GM19328 (cell line): Measurements from ENCODE around the gene ZBTB42.

Source experiments
- ATAC-seq: cut with Tn5 transposase; IDR thresholded peaks from one replicate; pipeline ENCODE4 v1.9.1; 2021; ENCODE audit warnings: mild to moderate bottlenecking, moderate library complexity; ENCODE audit not compliant: unreplicated experiment

The ZBTB42 gene

DNA sequence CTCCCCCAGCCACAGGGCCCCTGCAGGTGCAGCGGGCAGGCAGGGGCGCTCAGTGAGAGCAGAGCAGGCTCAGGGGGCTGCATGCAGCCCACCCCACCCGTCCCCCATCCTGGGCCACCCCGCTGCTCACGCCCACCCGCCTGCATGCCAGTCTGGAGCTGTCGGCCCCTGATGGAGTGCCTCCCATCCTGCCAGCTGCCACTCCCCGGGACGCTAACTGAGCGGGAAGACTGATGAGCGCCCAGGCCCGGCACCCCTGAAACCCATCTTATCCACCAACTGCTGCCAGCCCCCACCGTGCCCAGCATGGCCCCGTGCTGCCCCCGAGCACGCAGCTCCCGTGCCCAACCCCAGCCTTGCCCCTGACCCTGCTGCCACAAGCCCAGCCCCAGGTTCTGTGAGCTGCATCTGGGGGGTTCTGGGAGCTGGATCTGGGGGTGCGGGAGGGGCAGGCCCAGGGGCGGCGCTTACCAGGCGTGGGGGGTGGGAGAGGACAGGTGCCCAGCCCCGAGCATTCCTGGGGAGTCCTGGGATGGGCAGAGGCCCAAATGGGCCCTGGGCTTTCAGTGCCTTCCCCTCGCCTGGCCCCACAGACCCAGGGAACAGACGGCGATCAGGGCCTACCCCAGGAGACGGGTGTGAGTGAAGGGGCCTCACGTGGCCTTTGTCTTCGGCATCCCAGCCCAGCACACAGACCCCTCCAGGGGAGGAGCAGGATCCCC lies 18.7 kb upstream of the ZBTB42 start:
- ATAC-seq, result no peak

DNA sequence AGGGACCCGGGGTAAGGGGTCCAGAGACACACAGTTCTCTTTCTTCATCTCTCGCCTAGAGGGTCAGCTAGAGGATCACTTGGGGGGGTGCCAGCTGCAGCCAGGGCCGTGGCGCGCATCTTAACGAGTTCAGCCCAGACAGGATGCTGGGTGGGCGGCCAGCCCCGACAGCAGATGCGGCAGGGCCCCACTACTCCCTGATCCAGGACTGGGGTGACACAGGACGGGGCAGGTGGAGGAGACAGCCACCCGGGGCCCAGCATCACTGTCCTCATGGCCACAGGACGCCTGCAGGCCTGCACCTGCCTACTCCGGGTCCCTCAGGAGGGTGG lies 18.1 kb upstream of the ZBTB42 start:
- no peak for ATAC-seq

DNA sequence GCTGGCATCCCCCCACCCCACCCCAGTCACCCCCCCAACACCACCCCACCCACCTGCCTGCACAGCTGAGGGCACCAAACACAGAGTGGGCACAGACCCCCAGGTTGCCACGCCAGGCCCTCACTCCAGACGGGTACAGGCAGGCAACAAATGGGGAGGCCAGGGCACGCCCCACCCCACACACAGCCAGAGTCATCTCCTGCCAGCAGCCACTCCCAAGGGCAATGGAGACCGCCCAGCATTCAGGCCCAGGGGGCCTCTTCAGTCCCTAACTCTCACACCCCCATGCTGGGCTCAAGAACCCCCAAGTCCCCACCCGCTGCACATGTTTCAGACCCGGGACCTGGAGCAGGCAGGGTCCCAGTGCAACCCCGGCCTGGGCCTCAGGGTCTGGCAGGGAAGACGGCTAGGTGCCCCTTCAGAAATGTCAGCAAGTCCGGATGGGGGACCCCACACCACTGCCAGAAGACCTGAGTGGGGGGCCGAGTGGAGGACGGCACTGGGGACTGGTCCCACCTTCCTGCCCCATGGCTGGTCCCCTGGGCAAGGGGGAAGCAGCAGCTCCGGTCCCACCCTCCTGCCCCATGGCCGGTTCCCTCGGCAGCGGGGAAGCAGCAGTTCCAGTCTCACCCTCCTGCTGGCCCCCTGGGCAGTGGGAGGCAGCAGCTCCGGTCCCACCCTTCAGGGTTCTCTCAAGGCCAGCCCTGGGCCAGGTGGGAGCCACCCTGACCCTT lies 17.2 kb upstream of the ZBTB42 start:
- no peak for ATAC-seq

DNA sequence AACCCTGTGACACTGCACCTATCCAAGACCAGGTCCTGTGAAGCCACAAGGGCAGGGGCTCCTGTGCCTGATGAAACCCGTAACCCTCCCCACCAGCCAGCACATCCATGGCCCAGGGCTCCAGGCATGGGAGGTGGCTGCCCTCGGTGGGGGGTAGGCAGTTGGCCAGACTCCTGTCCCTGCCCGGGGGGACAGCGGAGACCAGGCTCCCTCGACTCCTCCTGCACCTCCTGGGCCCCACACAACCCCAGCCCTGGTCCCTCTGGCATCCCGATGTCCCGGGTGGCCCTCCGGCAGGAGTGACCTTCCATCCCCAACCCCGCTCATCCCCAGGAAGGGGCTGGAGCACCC lies 16.7 kb upstream of the ZBTB42 start:
- no peak for ATAC-seq

DNA sequence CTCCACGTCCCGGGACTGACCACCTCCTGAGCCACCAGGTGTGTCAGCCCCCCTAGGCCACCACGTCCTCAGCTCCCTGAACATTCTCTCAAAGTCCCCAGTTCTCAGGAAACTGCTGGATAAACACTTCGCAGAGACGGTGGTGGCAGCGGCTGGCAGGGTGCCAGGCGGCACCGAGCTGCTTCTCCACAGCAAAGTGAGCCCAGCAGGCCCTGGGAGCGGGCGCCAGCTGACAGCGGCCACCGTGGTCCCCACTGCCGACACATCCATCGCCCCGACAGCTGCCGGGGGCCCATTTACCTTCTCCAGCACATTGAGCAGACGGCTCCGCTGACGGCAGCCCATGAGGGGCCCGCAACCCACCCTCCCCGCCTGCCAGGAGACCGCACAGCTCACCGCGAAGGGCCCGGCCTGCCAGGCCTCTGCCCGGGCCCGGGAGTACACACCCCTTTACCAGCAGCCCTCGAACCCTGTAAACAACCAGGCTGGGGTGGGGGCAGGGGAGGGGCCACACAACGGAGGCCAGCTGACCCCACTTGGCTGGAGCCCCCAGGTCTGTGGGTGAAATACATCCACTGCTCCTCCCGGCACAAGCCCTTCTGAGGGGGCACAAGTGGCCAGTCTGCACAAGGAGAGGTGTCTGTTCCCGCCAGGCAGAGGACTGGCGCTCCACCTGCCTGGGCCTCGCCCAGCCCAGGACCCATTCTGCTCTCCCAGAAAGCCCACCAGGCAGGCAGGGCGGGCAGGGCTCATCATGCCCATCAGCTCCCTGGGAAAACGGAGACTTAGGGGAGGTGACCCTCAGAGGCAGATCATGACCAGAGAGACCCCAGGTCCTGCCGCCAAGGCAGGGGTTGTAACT lies 15.8 kb upstream of the ZBTB42 start:
- no peak for ATAC-seq

DNA sequence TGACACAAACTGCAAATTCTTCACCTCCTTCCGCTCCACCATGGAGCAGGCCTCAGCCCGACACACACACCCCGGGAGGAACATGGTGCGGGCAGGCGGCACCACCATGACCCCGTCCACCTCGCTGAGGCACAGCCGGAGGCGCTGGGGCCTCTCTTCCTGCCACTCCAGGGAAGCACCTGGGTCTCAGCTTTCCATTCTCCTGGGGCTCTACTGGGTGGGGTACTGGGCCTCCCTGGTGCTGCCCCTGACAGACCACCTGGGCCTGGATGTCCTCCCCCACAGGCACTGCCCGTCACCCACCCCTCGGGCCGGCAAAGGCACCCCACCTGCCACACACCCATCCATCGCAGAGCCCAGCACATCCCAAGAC lies 15.2 kb upstream of the ZBTB42 start:
- no peak for ATAC-seq

DNA sequence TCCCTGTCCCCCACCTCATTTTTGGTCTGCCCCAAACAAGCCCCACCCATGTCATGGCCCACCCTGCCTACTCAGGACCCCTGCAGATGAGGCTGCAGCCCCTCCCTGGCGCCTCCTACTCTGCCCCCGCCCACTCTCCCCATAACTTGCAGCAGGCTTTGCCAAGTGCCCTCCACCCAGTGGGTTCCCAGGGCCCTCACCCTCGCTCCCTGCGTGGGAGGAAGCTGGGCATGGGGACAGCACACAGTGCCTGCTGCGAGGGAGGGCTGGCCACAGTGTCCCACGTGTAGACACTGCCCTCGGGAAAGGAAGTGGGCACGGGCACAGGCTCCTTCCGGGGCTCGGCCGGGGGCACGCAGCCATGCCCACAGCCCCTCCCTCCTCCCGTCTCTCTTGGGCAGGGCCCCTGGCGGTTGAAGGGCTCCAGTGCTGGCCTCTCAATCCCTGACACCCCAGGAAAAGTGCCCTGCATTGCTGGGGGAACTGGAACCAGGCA lies 14.8 kb upstream of the ZBTB42 start:
- no peak for ATAC-seq

DNA sequence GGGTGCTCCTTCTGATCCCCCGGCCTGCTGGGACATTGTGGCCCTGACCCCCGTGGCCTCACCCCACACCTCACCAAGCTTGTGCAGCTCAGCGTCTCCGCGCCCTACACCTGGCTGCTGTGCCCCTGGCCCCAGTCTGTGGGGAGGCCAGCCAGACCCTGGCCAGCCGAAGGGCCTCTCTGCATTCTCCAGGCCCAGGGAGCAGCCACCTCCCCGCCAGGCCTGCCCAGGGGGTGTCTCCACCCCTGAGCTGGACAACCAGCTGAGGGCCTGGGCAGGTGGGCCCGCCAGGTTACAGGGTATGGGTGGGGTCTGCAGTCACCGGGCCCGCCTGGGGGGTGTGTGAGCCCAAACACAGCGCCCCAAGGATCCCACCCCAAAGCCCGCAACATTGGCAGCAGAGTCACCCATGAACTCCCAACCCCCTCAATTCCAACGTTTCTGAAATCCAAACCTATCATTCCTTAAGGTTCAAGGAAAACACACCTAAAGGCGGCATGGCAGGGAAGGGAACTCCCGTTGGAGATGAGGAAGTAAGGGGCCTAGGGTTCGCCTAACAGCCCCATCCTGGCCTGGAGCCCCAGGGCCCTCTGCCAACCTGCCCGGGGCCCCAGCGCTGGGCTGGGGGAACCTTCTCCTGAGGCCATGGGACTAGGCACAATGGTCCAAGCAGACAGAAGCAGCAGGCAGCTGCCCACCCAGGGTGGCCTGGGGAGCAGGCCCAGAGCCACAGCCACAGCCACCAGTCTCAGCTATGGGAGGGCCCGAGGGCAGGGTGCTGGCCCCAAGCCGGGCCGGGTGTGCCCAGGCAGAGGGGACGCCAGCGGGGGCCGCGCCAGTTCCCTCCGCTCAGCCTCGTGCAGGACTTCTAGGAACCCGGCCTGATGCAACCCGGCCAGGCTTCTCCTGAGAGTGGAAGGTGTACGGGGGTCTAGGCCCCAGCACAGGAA lies 13.9 kb upstream of the ZBTB42 start:
- no peak for ATAC-seq

DNA sequence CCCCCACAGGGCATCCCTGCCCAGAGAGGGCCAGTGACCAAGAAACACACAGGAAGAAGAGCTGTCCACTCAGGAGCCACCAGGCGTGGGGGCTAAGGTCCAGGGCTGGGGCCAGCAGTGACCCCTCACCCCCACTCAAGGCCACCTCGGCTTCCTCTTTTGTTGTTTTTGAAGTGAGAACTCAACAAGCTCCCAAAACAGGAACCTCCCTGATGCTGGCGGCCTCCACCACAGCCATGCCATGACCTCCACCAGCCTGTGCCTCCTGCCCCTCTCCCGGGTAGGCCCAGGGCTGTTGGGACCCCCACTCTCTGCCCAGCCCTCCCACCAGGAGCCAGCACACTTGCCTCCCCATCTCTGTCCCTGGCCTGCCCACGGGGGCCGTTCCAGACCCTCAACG lies 13.2 kb upstream of the ZBTB42 start:
- ATAC-seq, result no peak

DNA sequence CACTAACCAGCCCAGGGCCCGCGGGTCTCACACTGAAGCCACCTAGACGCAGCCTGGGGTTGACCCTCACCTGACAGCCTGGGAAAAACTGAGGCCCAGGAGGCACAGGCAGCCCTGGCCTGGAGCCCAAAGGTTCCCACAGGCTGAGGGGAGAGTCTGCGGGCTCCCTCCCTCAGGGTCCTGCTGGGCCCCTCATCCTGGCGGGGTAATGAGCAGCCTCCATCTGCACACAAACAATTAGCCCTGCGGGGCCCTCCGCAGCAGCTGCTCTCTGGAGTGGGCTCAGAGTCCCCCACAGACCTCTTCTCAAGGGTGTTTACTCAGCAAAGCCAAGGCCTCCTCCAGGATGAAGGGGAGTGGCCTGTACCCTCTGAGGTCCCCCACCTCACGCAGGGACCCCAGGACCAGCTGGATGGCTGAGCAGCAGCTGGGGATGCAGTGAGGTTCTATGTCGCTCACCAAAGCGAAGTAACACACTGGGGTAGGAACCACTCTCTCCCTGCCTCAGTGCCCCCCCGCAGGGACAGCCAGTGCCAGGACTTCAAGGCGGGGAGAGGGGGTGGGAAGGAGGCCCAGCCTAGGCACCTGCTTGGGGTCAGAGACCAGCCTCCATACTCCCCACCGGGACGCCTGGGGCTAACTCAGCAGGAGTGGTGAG lies 12.6 kb upstream of the ZBTB42 start:
- no peak for ATAC-seq

DNA sequence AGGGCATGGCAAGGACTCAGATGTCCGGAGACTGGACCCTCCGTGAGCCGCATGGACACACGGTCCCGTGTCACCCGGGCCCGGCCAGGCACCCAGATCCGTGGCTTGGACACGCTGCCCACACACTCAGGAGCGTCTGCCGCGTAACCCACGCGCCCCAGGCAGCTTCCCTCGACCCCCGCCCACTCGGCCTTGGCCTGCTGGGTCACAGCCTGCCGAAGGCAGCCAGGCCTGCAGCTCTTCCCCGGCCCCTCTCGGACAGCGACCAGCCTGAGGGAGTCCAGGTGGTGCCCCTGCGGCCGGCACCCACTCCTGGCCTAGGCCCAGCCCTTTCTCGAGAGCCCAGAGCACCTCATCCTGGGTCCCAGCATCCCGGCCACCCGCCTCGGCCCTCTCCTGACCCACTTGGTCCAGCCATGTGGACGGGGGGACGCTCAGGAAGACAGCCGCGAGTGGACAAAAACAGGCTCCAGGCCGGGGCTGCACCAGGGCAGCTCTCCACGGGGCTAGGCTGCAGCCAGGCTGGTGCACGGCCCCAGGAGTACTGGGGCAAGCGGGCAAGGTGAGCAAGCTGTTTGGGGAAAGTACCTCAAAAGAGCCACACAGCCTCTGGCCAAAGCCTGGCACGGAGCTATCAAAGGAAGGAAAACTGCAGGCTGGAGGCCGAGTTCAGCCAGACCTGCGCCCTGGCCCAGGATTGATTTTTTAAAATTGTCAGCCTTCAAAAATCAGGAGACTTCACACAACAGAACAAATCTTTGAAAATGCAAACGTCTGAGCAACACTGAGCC lies 11.8 kb upstream of the ZBTB42 start:
- ATAC-seq, result no peak

DNA sequence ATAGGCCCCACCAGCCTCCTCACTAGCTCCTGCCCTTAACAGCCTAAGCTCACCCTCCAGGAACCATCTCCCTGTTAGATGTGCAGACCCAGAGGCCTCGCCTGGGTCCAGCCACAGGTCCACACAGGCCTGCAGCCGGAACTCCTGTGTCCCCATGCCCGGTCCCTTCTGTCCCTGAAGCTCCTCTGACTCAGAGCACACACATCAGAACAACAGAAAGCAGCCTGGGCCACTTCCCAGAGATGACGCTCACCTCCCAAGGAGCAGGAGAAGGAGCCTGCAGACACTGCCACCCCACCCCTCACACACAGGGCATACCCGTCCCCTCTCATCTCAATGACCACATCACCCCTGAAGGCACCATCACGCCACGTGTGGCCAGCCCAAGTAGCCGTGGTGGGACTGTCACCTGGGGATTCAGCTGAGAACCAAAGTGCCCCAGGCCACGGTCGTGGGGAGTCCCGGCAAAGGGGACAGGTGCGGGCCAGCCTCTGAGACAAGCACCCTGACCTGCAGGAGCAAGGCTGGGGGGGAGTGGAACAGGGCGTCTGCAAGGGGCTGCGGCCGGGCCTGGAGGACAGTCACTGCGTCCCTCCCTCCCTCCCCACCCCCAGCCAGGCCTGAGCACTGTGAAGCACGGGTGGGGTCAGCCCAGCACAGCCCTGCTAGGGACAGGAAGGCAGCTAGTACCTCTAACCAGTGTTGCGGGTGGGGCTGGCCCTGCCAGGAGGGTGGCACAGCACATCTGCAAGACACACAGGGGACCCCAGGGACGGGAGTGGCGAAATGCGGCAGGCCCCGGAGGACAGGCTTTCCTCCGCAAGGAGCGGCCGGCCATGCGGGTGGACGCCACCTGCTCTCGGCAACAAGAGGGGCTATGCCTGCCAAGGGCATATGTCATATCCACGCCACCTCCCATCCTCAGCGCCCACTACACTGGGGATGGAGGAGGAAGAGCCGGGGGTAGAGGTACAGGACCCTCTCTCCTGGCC lies 10.9 kb upstream of the ZBTB42 start:
- no peak for ATAC-seq

DNA sequence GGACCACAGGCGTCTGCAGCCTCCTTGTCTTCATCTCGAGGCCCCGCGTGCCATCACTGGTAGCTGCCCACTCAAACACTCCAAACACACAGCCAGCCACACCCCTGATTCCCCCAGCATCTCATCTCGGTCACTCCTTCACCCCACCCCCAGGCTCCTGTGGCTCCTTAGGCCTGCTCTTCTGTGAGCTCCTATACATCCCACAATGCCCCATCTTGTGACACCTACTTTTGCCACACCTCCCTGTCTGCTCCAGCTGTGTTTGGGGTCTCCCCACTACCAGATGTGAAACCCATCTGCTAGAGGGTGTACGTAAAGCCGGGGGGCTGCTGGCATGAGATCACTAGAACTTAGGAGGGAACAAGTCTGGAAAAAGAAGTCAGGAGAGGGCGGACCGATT lies 9.5 kb upstream of the ZBTB42 start:
- no peak for ATAC-seq

DNA sequence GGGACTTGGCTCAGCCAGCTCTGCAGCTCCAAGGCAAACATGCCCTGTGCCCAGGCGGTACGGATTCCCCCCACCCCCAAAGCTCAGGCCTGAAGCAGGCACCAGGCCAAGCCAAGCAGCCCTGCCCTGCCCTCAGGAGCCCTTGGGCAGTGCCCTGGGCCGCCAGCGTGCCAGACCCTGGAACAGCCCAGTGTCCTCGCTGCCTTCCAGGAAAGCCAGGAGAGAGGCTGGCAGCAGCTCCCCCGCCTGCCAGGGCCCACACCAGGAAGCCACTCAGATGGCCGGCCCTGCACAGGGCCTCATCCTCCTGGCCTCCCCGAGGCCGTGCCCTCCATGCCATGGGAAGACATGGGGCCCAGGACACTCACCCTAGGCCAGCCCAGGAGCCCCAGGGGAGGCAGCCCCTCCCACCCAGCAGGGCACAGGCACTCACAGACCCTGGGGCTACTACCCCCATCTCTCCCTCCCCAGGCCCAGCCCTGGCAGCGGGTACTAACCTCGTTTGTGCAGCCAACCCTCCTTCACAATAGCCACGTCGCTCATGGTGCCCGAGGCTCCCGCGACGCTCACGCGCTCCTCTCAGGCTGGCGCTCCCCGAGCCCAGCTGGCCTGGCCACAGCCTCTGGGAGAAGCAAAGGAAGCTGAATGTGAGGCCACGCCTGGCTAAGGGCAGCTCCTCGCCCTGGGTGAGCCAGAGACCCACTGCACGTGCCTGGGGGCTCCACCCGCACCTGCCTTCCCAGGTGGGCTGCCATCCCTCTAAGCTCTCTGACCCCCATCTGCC lies 8.6 kb upstream of the ZBTB42 start:
- no peak for ATAC-seq

DNA sequence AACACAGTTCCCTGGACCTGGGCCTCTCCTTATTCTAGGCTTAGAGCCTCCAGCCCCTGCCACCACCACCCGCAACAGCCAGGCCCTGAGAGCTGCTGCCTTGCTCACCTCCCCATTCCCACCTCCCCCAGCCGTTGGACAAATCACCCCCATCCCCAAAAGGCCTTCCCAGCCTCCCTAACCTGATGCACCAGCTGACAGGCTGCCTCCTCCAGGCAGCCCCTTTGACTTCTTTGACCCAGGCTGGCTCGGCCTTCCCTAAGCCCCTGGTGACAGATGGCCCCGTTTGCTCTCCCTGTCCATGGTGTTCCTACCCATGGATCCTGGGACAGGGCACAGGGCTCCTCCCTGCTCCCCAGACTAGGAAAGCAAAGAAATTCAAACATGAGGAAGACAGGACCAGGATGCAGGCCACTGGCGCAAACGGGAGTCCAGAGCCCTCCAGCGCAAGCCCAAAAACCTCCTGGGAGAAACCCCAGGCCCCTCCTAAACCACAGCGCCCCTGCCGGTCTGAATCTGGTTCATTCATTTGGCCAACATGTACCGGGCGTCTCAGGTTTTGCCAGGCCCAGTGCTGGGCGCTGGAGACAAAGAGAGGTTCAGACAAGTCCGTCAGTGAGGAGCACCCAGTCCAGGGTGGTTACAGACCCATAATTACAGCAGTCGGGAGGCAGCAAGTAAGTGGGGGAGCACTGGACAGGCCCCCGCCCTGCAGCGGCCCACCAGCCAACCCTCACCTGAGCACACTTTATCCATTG lies 7.8 kb upstream of the ZBTB42 start:
- no peak for ATAC-seq

DNA sequence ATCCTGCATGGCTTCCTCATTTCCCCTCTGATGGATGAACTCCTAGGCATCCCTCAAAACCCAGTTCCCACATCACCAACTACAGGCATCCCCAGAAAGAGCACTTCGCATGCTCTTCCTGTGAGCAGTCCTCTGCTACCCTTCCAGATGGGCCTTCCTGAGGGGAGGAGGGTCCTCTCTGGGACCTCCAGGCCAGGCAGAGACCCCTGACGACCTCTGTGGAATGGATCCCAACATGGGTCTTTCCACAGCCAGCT lies 7.3 kb upstream of the ZBTB42 start:
- no peak for ATAC-seq

DNA sequence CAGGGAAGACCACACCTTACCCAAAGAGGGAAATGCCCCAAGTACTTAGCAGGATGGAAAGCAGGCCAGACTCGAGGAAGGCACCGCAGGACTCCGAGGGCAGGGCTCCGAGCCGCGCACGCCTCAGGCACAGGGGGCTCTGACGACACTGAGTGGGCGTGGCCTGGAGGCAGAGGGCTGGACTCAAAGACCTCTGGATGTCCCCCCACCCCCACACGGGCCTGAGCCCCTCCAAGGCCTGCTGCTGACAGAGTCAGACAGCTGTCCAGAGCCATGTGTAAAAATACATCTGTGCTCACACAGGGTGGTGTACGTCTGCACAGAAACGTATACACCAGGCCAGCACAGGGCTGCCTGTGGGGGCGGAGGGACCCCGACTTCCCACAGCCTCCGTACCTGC lies 6.8 kb upstream of the ZBTB42 start:
- ATAC-seq, result no peak
